Stimulated activated naive CD8-positive, alpha-beta T cell treated with anti-CD3 and anti-CD28 coated beads, Interleukin-15, Interleukin-2, amounts not matched to agents 100 U/mL and 50 U/mL, for 24 hours (primary cell): ENCODE results near the gene AGPAT3.
A peak's percentile ranks its signal among the peaks of the same experiment; 100 is the strongest.
"Not testable (repeated sequence)": the region's sequence is repeated elsewhere in the genome, so short reads cannot be mapped to it uniquely, and the experiment has no call there.

Source experiments
- ATAC-seq: fragments of 150-1000 bp; cut with Tn5 transposase; one replicate; pipeline ENCODE4 v1.10.0; 2021
- DNase-seq: peaks from one replicate; pipeline ENCODE4 v3.0.0; 2021

AGPAT3 gene, protein sequence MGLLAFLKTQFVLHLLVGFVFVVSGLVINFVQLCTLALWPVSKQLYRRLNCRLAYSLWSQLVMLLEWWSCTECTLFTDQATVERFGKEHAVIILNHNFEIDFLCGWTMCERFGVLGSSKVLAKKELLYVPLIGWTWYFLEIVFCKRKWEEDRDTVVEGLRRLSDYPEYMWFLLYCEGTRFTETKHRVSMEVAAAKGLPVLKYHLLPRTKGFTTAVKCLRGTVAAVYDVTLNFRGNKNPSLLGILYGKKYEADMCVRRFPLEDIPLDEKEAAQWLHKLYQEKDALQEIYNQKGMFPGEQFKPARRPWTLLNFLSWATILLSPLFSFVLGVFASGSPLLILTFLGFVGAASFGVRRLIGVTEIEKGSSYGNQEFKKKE

DNA sequence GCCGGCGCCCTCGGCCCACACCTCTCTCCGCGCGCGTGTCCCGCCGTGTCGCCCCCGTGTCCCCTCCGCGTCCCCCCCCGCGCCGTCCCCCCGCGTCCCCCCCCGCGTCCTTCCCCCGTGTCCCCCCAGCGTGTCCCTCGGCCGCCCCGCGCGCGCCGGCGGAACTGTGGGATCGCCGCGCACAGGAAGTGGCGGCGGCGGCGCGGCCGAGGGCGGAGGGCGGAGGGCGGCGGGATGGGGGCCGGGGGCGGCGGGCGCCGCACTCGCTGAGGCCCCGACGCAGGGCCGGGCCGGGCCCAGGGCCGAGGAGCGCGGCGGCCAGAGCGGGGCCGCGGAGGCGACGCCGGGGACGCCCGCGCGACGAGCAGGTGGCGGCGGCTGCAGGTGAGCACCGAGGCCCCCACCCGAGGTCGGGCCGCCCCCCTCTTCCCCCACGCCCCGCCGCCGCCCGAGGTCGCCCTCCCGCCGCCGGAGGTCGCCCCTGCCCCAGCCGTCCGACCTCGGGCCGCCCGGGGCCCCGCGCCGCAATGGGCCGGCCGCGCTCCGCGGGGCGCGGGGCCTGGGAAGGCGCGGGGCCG, at the start of gene AGPAT3:
Gene AGPAT3, plus strand, starts transcription at position 262 of the 578 bp plus-strand sequence. CDS start 94,459 bp downstream, outside the sequence.
- ATAC-seq (peak; percentile 11), DNase-seq (peak; percentile 54)

DNA sequence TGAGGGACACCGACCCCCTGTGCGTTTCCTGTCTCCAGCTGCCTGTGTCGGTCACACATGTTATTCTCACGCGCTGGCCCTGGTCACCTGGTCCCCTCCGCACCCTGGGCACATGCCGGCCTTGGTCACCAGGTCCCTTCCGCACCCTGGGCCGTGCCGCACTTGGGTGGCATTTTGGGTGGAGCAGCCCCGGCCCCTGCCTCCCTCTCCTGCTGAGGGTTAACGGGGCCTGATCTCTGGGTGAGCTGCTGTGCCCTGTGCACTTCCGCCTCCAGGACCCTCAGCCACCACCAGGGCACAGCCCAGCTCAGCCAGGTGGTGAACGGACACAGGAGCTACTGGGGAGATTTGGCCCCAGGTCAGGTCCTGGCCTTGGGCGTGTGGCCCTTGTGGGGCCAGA, 49.0 kb upstream of the AGPAT3 start:
- ATAC-seq: no peak
- no peak for DNase-seq

DNA sequence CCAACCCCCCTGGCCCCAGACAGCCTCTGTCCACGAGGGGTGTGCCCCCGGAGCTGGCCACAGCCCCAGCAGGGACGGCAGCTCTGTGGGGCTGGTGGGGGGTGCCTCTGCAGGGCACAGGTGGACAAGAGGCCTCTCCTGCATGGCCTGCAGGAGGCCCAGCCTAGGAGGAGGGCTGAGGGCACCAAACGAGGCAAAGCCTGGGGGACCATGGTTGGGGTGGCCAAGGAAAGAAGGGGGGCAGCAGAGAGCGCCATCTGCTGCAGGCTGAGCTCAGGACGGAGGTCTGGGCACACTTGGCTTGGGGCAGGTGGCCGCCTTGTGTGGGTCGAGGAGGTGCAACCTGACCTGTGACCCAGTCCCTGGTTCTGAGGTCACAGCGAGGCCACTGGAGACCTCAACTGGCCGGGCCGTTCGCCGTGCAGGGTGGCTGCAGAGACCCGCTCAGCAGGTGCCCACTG, 48.4 kb upstream of the AGPAT3 start:
- ATAC-seq (no peak), DNase-seq (no peak)

DNA sequence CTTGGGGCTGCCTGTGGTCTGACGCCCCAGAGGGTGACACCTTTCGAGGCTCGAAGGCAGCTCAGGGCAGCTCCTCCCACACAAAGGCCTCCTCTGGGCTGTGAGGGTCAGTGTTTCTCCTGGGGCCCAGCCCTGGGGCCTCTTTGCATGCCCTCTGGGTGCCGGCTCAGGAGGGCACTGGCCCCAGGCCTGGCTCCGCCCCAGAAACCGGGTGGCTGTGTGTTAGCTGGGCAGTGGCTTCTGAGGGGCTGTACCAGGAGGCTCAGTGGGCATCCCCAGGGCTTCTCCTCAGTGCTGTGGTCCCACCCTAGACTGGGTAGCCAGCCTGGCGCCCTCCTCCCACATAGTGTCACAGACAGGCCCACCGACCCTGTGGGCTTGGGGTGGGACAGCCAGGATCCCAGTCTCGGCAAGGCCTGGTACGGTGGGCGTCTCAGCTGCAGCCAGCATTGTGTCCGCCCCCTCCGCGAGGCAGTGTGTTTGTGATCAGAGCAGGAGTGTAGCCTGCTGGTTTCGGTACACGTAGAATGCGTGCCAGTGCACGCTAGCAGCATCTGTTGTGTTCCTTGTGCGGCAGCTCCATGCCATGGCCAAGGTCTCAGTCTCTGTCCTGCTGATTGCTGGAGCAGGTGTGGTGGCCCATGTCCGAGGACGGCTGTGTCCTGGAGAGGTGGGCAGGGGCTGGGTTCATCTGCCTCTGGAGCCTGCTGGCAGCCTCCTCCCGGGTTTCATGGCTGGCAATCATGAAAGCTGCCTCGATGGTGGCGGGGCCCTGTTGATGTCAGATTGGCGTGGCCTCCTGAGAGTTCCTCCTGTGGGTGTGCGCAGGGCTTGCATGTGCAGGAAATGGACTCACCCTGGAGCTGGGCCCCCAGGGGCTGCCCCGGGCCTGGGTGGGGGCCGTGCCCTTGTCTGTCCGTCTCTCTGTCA, 47.6 kb upstream of the AGPAT3 start:
- ATAC-seq (no peak), DNase-seq (no peak)

DNA sequence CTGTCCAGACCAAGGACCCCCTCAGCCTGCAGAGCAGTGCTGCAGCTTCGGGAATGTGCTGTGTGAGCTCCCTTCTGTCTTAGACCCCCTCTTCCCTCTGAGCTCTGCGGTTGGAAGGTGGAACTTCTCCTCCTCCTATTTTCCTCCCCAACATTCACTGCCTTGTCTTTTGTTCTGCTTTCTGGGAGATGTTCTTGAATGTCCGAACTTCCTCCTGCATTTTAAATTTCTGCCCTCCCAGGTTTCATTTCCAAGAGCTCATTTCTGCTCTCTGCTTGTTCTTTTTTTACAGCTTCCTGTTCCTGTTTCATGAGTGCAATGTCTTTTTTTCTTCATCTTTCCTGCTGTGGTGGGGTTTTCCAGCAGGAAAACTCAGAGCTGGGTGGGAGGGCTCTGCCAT, 46.3 kb upstream of the AGPAT3 start:
- DNase-seq (no peak), ATAC-seq (no peak)

DNA sequence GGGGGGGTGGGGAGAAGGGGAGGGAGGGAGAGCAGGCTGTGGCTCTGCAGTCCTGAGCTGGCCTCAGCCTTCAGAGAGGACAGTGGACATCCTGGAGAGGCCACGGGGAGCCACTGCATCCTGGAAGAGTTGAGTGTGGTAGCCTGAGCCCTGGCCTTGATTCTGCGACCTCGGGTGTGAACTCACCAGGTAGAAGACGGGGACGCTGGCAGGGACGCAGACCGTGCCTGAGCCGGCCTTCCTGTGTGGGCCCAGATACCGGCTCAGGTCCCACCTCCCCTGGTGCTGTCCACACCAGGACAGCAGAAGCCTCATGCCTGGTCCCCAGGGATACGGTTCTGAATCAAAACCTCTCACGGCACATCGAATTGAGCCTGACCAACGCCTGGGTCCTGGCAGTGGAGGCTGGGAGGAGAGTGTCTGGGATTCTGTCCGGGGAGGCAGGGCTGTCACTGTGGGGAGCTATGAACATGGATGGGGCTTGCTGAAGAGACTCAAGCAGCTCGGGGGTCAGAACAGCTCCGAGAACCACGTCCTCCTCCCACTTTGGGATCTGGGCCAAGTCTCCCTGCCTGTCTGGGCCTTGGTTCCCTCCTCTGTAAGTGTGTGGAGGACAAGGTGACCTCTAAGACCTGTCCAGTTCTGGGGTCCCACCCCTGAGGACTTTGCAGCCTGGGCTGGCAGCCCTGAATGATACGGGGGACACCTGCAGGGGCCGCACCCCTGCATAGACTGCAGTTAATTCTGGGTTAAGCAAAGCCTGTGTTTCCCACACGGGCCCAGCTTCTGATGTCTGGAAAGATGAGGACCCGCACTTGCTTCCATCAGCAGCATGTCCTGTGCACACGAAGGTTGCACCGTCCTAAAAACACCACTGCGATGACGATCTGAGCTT, 45.3 kb upstream of the AGPAT3 start:
- ATAC-seq: no peak
- no peak for DNase-seq

DNA sequence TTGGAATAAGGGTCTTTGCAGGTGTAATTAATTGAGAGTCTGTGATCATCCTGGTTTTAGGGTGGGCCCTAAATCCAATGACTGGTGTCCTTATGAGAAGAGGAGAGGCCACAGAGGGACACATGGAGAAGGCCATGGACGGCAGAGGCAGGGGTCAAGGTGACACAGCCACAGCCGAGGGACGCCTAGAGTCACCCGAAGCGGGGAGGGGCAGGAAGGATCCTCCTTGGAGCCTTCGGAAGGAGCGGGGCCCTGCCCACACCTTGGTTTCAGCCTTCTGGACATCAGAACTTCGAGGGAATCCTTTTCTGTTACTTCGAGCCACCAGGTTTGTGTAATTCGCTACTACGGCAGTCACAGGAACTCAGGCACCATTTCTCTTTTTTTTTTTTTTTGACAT, 44.6 kb upstream of the AGPAT3 start:
- ATAC-seq: no peak
- DNase-seq: no peak

DNA sequence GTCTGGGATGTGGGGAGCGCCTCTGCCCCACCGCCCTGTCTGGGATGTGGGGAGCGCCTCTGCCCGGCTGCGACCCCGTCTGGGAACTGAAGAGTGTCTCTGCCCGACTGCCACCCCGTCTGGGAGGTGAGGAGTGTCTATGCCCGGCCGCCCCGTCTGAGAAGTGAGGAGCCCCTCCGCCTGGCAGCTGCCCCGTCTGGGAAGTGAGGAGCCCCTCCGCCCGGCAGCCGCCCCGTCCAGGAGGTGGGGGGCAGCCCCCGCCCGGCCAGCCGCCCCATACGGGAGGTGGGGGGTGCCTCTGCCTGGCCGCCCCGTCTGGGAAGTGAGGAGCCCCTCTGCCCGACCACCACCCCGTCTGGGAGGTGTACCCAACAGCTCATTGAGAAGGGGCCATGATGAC, 42.9 kb upstream of the AGPAT3 start:
- not testable (repeated sequence) for ATAC-seq, DNase-seq

DNA sequence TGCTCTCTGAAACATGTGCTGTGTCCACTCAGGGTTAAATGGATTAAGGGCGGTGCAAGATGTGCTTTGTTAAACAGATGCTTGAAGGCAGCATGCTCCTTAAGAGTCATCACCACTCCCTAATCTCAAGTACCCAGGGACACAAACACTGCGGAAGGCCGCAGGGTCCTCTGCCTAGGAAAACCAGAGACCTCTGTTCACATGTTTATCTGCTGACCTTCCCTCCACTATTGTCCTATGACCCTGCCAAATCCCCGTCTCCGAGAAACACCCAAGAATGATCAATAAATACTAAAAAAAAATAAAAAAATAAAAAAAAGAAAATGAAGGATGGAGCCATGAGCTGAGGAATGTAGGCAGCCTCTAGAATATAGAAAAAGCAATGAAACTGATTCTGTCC, 42.3 kb upstream of the AGPAT3 start:
- not testable (repeated sequence) for ATAC-seq, DNase-seq

DNA sequence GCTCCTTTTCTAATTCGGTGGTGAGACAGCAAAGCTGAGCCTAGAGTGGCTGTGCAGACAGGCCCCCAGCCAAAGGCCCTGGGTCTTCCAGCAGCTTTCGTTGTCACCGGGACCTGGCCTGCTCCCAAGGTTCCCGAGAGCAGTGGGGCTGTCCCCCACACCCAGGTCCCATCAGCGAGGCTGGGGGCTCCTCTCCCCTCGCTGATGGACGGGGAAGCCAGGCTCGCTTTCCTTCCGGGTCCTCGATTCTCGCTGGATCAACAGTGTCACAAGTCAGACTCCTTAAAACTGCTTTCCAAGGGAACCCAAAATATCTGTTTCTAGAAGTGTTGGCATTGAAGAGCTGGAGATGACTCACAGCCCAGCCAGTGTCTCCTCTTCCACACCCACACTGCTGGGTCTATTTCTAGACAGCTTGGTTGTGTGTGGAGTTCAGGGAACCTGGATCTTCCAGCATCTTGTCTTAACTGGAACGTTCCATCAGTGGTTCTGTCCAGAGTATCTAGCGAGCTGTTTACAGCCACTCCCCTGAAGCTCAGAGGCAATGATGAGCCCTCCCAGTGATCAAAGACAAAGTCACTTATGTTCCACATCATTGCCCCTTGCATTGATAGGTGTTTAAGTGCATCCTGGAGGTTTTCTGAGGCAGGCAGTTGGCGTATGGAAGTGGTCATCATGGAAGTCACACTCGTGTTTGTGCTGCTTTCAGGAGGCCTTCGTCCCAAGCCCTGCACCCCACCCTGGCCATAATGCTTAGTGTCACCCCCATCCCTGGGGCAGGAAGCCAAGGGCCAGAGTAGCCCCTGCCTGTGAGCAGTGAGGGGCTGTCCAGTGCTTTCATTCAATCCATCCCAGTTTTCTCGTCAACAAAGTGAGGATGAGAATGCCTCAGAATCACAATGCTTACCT, 40.4 kb upstream of the AGPAT3 start:
- no peak for DNase-seq
- no peak for ATAC-seq

DNA sequence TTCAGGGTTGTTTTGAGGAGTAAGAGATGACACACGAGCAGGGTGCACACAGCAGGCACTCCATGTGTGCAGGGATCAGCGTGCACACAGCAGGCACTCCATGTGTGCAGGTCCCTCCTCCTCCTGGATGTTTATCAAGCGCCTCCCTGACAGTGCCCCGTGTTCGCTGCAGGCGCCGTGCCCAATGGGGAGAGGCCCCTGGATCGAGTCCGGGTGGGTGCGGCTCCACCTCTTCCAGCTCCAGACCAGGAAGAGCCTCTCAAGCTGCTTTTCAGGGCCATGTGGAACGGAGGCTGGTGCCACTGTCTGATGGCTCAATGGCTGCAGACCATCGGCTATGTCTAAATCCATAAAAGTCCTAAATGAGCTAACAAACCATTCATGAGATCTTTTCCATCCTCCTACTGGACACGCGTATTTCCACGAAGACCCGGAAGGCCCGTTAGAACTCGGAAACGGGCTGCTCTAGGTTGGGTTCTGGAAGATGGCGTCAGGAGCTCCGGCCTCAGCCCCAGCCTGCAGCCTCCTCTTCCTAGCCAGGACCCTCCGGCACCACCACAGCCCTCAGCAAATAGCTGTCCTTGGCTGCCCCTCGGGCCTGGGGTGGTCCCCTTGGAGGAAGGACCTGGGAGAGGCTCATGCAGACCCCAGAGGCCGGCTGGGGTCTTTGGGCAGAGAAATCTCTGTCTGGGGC, 39.6 kb upstream of the AGPAT3 start:
- ATAC-seq: no peak
- no peak for DNase-seq

DNA sequence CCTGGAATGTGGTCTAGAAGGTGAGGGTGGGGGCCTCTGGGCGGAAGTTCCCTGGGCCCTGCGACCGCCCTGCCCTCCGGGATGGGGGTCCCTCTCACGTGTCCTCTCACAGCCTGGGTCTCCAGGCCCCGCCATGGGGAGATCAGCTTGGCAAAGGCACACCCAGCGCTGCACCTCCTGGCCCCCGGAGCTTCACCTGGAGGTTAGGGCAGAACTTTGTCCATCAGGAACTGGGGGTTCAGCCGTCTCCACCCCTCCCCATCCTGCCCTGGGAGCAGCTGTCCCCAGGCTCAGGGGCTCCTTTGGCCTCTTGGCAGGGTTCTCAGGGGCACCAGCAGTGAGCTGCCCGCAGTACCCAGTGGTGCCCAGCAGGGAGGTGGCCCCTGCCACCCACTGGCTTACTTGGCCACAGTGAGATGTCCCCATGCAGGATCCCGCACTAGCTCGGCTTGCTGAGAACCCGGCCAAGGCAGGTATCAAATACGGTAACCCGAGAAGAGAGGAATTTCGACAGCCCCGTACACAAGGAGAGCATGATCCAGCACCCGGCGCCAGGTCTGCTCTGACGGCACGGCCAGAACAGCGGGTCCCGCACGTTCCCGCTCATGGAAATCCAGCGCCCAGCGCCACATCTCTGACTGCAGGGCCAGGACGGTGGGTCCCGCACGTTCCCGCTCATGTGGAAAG, 38.9 kb upstream of the AGPAT3 start:
- no peak for ATAC-seq
- no peak for DNase-seq

DNA sequence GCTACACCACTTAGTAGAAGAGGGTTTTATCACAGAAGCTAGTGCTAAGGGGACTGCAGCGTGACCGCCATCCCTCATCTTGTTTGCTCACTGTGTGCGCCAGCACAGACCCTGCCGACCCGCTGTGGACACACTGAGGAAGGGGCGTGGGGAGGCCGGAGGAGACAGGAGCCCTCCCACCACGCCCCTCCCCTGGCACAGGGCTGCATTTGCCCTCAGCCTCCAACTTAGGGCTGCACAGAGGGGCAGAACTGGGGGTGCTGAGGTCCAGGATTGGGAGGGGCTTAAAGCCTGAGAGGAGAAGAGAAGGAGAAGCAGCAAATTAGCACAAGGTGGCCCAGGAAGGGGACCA, 38.4 kb upstream of the AGPAT3 start:
- no peak for DNase-seq
- no peak for ATAC-seq

DNA sequence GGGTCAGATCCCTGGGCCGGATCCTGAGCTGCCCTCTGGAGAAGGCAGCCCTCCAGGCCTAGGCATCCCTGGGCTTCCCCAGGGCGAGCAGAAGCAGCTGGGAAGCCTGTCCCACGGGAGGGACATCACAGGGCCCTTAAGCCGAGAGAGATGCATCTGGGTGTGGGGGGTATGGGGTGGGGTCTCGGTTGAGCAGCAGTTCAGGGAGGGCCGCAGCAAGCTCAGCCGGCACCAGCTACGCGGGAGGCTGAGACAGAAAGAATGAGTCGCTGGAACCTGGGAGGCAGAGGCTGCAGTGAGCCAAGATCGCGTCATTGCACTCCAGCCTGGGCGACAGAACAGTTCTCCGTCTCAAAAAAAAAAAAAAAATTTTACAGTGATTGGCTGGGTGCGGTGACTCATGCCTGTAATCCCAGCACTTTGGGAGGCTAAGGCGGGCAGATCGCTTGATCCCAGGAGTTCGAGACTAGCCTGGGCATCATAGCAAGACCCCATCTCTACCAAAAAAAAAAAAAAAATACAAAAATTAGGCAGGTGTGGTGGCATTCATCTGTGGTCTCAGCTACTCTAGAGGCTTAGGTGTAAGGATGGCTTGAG, 37.9 kb upstream of the AGPAT3 start:
- ATAC-seq: no peak
- DNase-seq: no peak

DNA sequence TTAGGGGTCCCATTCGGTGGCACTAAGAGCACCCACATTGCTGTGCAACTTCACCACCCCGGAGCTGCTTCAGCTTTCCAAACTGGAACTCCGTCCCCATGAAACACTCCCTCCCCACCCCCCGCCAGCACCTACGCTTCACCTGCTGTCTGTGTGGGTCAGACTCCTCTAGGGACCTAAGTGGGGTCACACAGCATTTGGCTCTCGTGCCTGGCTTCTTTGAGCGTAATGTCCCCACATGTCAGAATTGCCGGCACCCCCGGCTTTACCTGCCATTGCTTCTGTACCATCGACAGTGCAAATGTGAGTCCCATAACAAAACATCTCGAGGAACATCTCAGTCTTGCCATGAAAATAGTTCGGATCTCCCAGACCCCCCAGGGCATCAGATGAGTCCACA, 35.9 kb upstream of the AGPAT3 start:
- no peak for ATAC-seq

DNA sequence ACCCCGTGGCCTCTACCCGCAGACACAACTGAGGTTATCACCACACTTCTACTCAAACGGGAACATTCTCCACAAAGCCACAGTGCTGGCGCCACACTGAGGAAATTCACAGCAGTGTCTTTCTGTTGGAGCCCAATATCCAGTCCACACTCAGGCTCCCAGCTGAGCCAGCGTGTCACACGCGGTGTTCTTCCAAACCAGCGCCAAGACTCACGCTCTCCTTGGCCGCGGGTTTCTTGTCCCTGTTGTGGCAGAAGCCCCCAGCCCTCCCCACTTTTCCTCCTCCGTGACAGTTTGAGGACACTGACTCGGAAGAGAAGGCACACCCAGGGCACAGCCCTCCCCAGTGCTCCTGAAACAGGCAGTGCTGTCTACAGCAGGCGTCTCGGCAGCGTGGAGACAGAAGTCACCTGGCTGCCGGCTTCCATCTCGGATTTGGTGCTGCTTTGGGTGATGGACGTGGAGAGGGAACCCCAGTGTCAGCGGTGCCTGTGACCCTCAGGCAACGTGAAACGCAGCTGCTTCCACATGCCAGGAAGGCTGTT, 35.4 kb upstream of the AGPAT3 start:
- no peak for ATAC-seq
- DNase-seq: no peak

More for the DNA sequence above, 35.9 kb upstream of the AGPAT3 start:
- no peak for DNase-seq

DNA sequence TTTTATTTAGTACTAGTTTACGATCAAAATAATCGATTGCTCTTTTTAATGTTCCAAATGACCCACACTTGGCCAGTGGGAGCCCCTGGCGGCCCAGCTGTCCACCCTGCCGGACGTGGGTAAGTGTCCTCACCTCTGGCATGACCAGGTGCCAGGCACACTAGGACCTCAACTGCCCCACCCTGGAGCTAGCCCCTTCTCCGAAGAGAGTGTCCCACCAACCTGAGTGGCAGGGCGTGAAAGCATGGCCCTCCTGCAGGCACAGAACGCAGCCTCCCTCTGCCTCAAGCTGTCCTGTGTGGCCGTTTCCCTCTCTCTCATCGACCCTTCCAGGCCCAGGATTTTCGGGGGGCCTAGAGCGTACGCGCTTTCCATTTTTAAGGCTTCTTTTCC, 32.9 kb upstream of the AGPAT3 start:
- no peak for ATAC-seq
- DNase-seq: no peak

DNA sequence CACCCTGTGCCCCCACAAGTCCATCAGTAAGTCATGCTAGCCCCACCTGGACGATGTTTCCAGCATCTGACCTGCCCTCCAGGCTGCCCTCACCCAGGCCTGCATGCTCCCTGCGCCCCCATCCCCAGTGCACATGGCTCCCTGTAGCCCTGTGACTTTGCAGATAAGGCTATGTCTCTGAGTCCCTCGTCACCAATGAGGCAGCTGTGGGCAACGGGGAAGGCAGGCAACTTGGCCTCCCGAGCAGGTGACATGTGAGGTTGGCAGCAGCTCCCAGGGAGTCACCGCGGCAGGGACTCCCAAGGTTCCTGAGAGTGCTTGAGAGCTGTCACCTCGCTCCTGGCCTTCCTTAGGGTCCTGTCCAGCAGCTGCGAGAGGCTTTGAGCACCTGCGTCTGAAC, 32.4 kb upstream of the AGPAT3 start:
- ATAC-seq (no peak), DNase-seq (no peak)
